OCI-LY7 (cell line): Measurements from ENCODE around the gene TNKS1BP1. TPM values are rescaled to one million over a fixed set of nuclear protein-coding genes. Genes with fewer than 3 reads are reported as not detected.

Experiments used
- BruUV-seq: library from RNA; stranded (reverse); fragments of 400-500 nt; replicated peaks from 2 replicates; lab custom pipeline; 2021; lab: Mats Ljungman, UMichigan
- CTCF ChIA-PET: fragments of 300-600 bp; sonication (Branson Sonifier 250); formaldehyde crosslinking; loops from one replicate; lab custom pipeline; 2022; ENCODE audit warnings: antibody characterized with exemption; ENCODE audit not compliant: unreplicated experiment; lab: Charles Lee
- POLR2A ChIA-PET: fragments of 300-600 bp; sonication (Branson Sonifier 250); formaldehyde crosslinking; loops from one replicate; lab custom pipeline; 2022; ENCODE audit warnings: antibody characterized with exemption; lab: Charles Lee
- DNase-seq: peaks from one replicate; pipeline ENCODE4 v3.0.0-alpha.2; 2015; ENCODE audit warnings: low spot score
- H2AFZ ChIP-seq: fragments of 200-600 bp; sonication (generic), shearing (Covaris generic); 2 replicates; pipeline ENCODE4 v1.6.1; 2014; ENCODE audit warnings: mild to moderate bottlenecking, antibody characterized with exemption, low read length, moderate library complexity
- H3K27ac ChIP-seq: fragments of 200-600 bp; sonication (generic); 2 replicates; pipeline ENCODE4 v1.5.1; 2014; ENCODE audit warnings: mixed run types, low read depth, mild to moderate bottlenecking, moderate library complexity, low read length, inconsistent platforms; ENCODE audit not compliant: poor library complexity, severe bottlenecking
- H3K36me3 ChIP-seq: fragments of 200-600 bp; sonication (generic); 2 replicates; pipeline ENCODE4 v1.6.1; 2014; ENCODE audit warnings: mild to moderate bottlenecking, antibody characterized with exemption, low read length, moderate library complexity, mixed read lengths; ENCODE audit not compliant: insufficient read depth
- H3K4me1 ChIP-seq: fragments of 200-600 bp; sonication (generic); 2 replicates; pipeline ENCODE4 v1.5.1; 2014; ENCODE audit warnings: mild to moderate bottlenecking, low read length; ENCODE audit not compliant: insufficient read depth, poor library complexity, severe bottlenecking
- H3K4me2 ChIP-seq: fragments of 200-600 bp; sonication (generic); 2 replicates; pipeline ENCODE4 v1.6.1; 2014; ENCODE audit warnings: mild to moderate bottlenecking, low read length
- H3K4me3 ChIP-seq: fragments of 200-600 bp; sonication (generic); 2 replicates; pipeline ENCODE4 v1.5.1; 2014; ENCODE audit warnings: mild to moderate bottlenecking, low read depth, low read length; ENCODE audit not compliant: poor library complexity, severe bottlenecking
- H3K79me2 ChIP-seq: fragments of 200-600 bp; sonication (generic); 2 replicates; pipeline ENCODE4 v1.6.1; 2016; ENCODE audit warnings: low read depth, mild to moderate bottlenecking, low read length, moderate library complexity, mixed read lengths; ENCODE audit not compliant: insufficient read depth
- H3K9me2 ChIP-seq: fragments of 200-600 bp; sonication (generic); 2 replicates; pipeline ENCODE4 v1.6.1; 2016; ENCODE audit warnings: mild to moderate bottlenecking, low read length, mixed read lengths; ENCODE audit not compliant: insufficient read depth
- H3K9me3 ChIP-seq: fragments of 200-600 bp; sonication (generic); 2 replicates; pipeline ENCODE4 v1.6.1; 2014; ENCODE audit warnings: mild to moderate bottlenecking, mixed run types, low read length, mixed read lengths
- H4K20me1 ChIP-seq: fragments of 200-600 bp; sonication (generic); 2 replicates; pipeline ENCODE4 v1.6.1; 2014; ENCODE audit warnings: mild to moderate bottlenecking, antibody characterized with exemption, low read length, moderate library complexity, mixed read lengths; ENCODE audit not compliant: insufficient read depth
- EZH2phosphoT487 ChIP-seq: fragments of 200-600 bp; sonication (generic); IDR thresholded peaks from 2 replicates; pipeline ENCODE4 v1.6.1; 2018; ENCODE audit warnings: low read depth, borderline replicate concordance, mild to moderate bottlenecking, mixed run types, antibody characterized with exemption, low read length, moderate library complexity, mixed read lengths
- intact Hi-C: fragments of 100-400 bp; cut with micrococcal nuclease; formaldehyde crosslinking; loops from one replicate; pipeline ENCODE4 v1.10.0; 2022; ENCODE audit not compliant: unreplicated experiment
- total RNA-seq, 2 experiments: library from RNA; depleted of rRNA in 1 of 2; stranded (reverse); fragments of >200 nt in 1 of 2; shearing (Covaris generic) in 1 of 2; gene quantifications; 2 replicates each; pipeline ENCODE4 v1.2.3, GENCODE V29; 2014 to 2022
- TF ChIP-seq, protein P1 (sequence below): fragments of 200-600 bp; sonication (generic); conservative IDR thresholded peaks from 2 replicates; pipeline ENCODE4 v1.5.1; 2014; ENCODE audit warnings: mild to moderate bottlenecking, antibody characterized with exemption, low read length, moderate library complexity, mixed read lengths

TNKS1BP1 gene
- total RNA-seq, 2 experiments from 2014 or later: 5.3 to 16.4 TPM

DNA sequence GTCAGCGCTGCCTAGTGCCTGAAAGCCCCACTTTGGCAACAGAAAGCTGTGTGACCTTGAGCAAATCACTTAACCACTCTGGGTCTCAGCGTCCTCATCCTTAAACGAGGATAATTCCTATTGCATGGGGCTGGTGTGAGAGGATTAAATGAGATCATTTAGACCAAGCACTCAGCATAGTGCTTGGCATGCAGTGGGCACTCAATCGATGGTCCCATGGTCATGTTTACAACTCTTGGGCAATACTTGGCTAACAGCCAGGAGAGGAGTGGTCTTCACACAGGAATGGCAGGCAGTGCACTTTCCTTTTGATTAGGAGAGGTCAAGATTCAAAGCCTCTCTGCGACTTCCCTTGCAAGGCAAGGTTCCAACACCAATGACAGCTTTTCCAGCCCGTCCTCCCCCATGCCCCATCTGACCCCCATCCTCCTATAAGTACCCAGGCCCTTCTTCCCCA, 14.1 kb downstream of the TNKS1BP1 start:
- H3K9me2 ChIP-seq: no peaks in the 10 kb centered on the region
- ChIA-PET POLR2A (no interaction called here), CTCF (no interaction called here)
- no peaks in the 10 kb centered on the region for H4K20me1 ChIP-seq
- BruUV-seq: no TSS peak
- H3K9me3 ChIP-seq: no peaks in the 10 kb centered on the region
- TF ChIP-seq, protein P1, sequence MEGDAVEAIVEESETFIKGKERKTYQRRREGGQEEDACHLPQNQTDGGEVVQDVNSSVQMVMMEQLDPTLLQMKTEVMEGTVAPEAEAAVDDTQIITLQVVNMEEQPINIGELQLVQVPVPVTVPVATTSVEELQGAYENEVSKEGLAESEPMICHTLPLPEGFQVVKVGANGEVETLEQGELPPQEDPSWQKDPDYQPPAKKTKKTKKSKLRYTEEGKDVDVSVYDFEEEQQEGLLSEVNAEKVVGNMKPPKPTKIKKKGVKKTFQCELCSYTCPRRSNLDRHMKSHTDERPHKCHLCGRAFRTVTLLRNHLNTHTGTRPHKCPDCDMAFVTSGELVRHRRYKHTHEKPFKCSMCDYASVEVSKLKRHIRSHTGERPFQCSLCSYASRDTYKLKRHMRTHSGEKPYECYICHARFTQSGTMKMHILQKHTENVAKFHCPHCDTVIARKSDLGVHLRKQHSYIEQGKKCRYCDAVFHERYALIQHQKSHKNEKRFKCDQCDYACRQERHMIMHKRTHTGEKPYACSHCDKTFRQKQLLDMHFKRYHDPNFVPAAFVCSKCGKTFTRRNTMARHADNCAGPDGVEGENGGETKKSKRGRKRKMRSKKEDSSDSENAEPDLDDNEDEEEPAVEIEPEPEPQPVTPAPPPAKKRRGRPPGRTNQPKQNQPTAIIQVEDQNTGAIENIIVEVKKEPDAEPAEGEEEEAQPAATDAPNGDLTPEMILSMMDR: no peak
- TF ChIP-seq EZH2phosphoT487: no peak
- no peak overlapping the region for H2AFZ ChIP-seq
- H3K4me2 ChIP-seq: no peak overlapping the region
- H3K27ac ChIP-seq: no peak overlapping the region
- H3K4me1 ChIP-seq: no peaks in the 10 kb centered on the region
- no peak for DNase-seq
- intact Hi-C loops: no loop called here
- no peaks in the 10 kb centered on the region for H3K36me3 ChIP-seq
- H3K4me3 ChIP-seq: no peak overlapping the region
- H3K79me2 ChIP-seq: no peaks in the 10 kb centered on the region

DNA sequence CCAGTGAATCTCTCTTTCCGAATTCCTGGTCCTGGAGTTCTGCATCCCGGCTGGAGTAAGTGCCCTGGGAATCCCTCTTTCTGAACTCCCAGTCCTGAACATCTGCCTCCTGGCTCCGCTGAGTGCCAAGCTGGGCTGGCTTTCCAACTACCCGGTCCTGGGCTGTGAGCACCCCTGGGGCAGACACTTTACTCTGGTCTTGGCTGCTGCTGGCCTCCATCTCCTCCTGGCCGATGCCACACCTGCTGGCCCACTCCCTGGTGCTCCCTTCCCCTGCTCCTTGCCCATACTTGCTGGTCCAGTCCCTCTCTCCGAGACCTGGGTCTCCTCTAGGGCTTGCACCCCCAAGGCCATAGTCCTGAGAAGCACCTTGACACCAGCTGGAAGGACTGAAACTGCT, 14.7 kb downstream of the TNKS1BP1 start:
- Histone ChIP-seq H4K20me1 (no peaks in the 10 kb centered on the region), H3K4me1 (no peaks in the 10 kb centered on the region), H3K4me3 (no peak overlapping the region), H3K27ac (no peak overlapping the region), H3K9me2 (no peaks in the 10 kb centered on the region), H3K4me2 (no peak overlapping the region), H3K79me2 (no peaks in the 10 kb centered on the region), H3K9me3 (no peaks in the 10 kb centered on the region), H2AFZ (no peak overlapping the region), H3K36me3 (no peaks in the 10 kb centered on the region)
- no peak for DNase-seq
- no TSS peak for BruUV-seq
- intact Hi-C loops: no loop called here
- CTCF ChIA-PET: no interaction called here
- TF ChIP-seq, protein P1: no peak
- no peak for TF ChIP-seq EZH2phosphoT487
- POLR2A ChIA-PET: no interaction called here

DNA sequence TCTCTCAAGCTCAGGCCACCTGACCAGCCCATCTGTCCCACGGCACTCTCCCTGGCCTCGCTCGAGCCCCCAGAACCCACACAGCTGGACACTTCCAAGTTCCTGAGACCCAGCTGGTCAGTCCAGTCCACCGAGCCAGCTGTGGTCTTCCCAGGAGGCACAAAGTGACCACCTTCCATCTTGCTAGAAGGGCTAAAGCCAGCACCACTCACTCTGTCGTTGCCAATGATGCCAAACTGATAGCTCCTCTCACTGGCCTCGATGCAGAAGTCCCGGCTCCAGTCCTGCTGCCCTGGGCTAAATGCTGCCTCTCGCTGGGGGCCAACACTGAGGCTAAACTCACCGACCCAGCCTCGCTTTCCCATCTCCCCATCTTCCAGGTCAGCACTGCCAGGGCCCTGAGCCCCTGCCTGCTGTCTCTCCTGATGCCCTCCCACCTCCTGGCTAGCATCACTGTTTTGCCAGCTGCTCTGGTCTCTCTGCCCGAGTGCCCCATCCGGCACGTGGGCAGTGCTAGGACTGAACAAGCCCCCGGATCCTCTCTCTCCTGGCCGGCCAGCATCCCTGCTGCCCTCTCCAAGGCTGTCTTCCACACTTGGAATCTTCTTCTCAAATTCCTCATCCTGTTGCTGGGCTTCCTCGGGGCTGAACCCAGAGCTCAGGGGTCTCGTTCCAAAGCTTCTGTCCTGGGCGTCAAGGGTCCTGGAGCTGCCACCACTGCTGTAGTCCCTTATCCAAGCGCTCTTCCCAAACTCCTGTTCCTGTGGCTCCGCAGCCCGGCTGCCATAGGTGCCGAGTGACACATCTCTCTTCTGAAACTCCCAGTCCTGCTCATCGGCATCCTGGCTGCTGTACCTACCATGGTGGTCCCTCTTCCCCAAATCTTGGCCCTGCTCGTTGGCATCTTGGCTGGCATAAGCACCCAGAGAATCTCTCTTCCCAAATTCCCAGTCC, 15.4 kb downstream of the TNKS1BP1 start:
- TF ChIP-seq EZH2phosphoT487: no peak
- TF ChIP-seq, protein P1: no peak
- POLR2A ChIA-PET: no interaction called here
- H3K79me2 ChIP-seq: no peaks in the 10 kb centered on the region

More for the DNA sequence above, 15.4 kb downstream of the TNKS1BP1 start:
- intact Hi-C loops: no loop called here
- CTCF ChIA-PET: no interaction called here
- no peak overlapping the region for H2AFZ ChIP-seq
- no peaks in the 10 kb centered on the region for H4K20me1 ChIP-seq
- H3K4me3 ChIP-seq: no peak overlapping the region
- no peaks in the 10 kb centered on the region for H3K4me1 ChIP-seq
- no peaks in the 10 kb centered on the region for H3K9me3 ChIP-seq
- H3K4me2 ChIP-seq: no peak overlapping the region
- TSS peak; percentile 62 for BruUV-seq
- DNase-seq: no peak
- no peaks in the 10 kb centered on the region for H3K9me2 ChIP-seq
- H3K36me3 ChIP-seq: no peaks in the 10 kb centered on the region
- H3K27ac ChIP-seq: no peak overlapping the region
